ENCODE measurements around the gene AKAP6.

AKAP6 gene

GRCh38 chr14:32728976-32729375 lies 399.9 kb downstream of the AKAP6 start:
- Histone ChIP-seq H3K27ac (no peak overlapping the region), H3K27me3 (ENCODE audit: control insufficient read depth, insufficient read depth, low read length) (no peaks in the 10 kb centered on the region), H3K36me3 (ENCODE audit: control insufficient read depth, insufficient read depth, low read length) (no peaks in the 10 kb centered on the region), H3K9me3 (ENCODE audit: control insufficient read depth, low read length) (no peaks in the 10 kb centered on the region), H2AFZ (no peak overlapping the region), H3K4me2 (ENCODE audit: low read length) (no peak overlapping the region), H3K4me3 (ENCODE audit: low read depth, low read length) (no peak overlapping the region), H3K4me1 (no peaks in the 10 kb centered on the region), H3K9ac (no peak overlapping the region), H3K79me2 (no peaks in the 10 kb centered on the region)
- no peak for TF ChIP-seq CTCF (IDR thresholded peaks at IDR 0.05)

GRCh38 chr14:32731249-32731648 lies 402.2 kb downstream of the AKAP6 start:
- no peak overlapping the region for H3K4me2 ChIP-seq (ENCODE audit: low read length)
- no peaks in the 10 kb centered on the region for H3K9me3 ChIP-seq (ENCODE audit: control insufficient read depth, low read length)
- no peak overlapping the region for H3K27ac ChIP-seq
- no peak overlapping the region for H3K9ac ChIP-seq
- H2AFZ ChIP-seq: no peak overlapping the region
- H3K27me3 ChIP-seq (ENCODE audit: control insufficient read depth, insufficient read depth, low read length): no peaks in the 10 kb centered on the region
- no peaks in the 10 kb centered on the region for H3K36me3 ChIP-seq (ENCODE audit: control insufficient read depth, insufficient read depth, low read length)
- no peak for TF ChIP-seq CTCF (IDR thresholded peaks at IDR 0.05)
- no peaks in the 10 kb centered on the region for H3K4me1 ChIP-seq
- no peaks in the 10 kb centered on the region for H3K79me2 ChIP-seq
- H3K4me3 ChIP-seq (ENCODE audit: low read depth, low read length): no peak overlapping the region

- Histone ChIP-seq H3K9ac (no peak overlapping the region), H3K4me1 (no peaks in the 10 kb centered on the region), H3K4me3 (ENCODE audit: low read depth, low read length) (no peak overlapping the region), H3K36me3 (ENCODE audit: control insufficient read depth, insufficient read depth, low read length) (no peaks in the 10 kb centered on the region), H3K4me2 (ENCODE audit: low read length) (no peak overlapping the region), H3K9me3 (ENCODE audit: control insufficient read depth, low read length) (no peaks in the 10 kb centered on the region), H3K79me2 (no peaks in the 10 kb centered on the region), H3K27me3 (ENCODE audit: control insufficient read depth, insufficient read depth, low read length) (no peaks in the 10 kb centered on the region), H3K27ac (no peak overlapping the region), H2AFZ (no peak overlapping the region)
- TF ChIP-seq CTCF (IDR thresholded peaks at IDR 0.05): no peak
Measured at GRCh38 chr14:32733015-32733414, 403.9 kb downstream of the AKAP6 start.

GRCh38 chr14:32734261-32734660 lies 405.2 kb downstream of the AKAP6 start:
- no peak overlapping the region for H3K4me2 ChIP-seq (ENCODE audit: low read length)
- TF ChIP-seq CTCF (IDR thresholded peaks at IDR 0.05): no peak
- no peaks in the 10 kb centered on the region for H3K27me3 ChIP-seq (ENCODE audit: control insufficient read depth, insufficient read depth, low read length)
- H3K36me3 ChIP-seq (ENCODE audit: control insufficient read depth, insufficient read depth, low read length): no peaks in the 10 kb centered on the region
- H2AFZ ChIP-seq: no peak overlapping the region
- no peaks in the 10 kb centered on the region for H3K4me1 ChIP-seq
- H3K27ac ChIP-seq: no peak overlapping the region
- H3K79me2 ChIP-seq: no peaks in the 10 kb centered on the region
- H3K4me3 ChIP-seq (ENCODE audit: low read depth, low read length): no peak overlapping the region
- no peak overlapping the region for H3K9ac ChIP-seq
- no peaks in the 10 kb centered on the region for H3K9me3 ChIP-seq (ENCODE audit: control insufficient read depth, low read length)

GRCh38 chr14:32737621-32738020 lies 408.5 kb downstream of the AKAP6 start:
- Histone ChIP-seq H2AFZ (no peak overlapping the region), H3K4me1 (no peaks in the 10 kb centered on the region), H3K9me3 (ENCODE audit: control insufficient read depth, low read length) (no peaks in the 10 kb centered on the region), H3K36me3 (ENCODE audit: control insufficient read depth, insufficient read depth, low read length) (no peaks in the 10 kb centered on the region), H3K4me3 (ENCODE audit: low read depth, low read length) (no peak overlapping the region), H3K4me2 (ENCODE audit: low read length) (no peak overlapping the region), H3K27me3 (ENCODE audit: control insufficient read depth, insufficient read depth, low read length) (no peaks in the 10 kb centered on the region), H3K79me2 (no peaks in the 10 kb centered on the region), H3K9ac (no peak overlapping the region), H3K27ac (no peak overlapping the region)
- no peak for TF ChIP-seq CTCF (IDR thresholded peaks at IDR 0.05)

Measured in parathyroid adenoma (tissue), 2 donors.